Endothelial cell (in vitro differentiated cells): Measurements from ENCODE around the gene ATP13A2. TPM values are rescaled to one million over a fixed set of nuclear protein-coding genes. Genes with fewer than 3 reads are reported as not detected.

ENCODE experiments used
- DNase-seq: peaks from one replicate; pipeline ENCODE4 v3.0.0; 2021; ENCODE audit warnings: low spot score
- H3K27ac Mint-ChIP-seq: one replicate; pipeline ENCODE4 v1.8.0; 2021; ENCODE audit warnings: mixed read lengths, inconsistent platforms; ENCODE audit not compliant: unreplicated experiment
- H3K27me3 Mint-ChIP-seq: one replicate; pipeline ENCODE4 v1.8.0; 2021; ENCODE audit warnings: mild to moderate bottlenecking, moderate library complexity, mixed read lengths, inconsistent platforms; ENCODE audit not compliant: unreplicated experiment
- H3K36me3 Mint-ChIP-seq: one replicate; pipeline ENCODE4 v1.8.0; 2021; ENCODE audit warnings: mild to moderate bottlenecking, low read depth, mixed read lengths, inconsistent platforms; ENCODE audit not compliant: unreplicated experiment
- H3K4me1 Mint-ChIP-seq: one replicate; pipeline ENCODE4 v1.8.0; 2021; ENCODE audit warnings: mild to moderate bottlenecking, mixed read lengths, inconsistent platforms; ENCODE audit not compliant: unreplicated experiment
- H3K4me3 Mint-ChIP-seq: one replicate; pipeline ENCODE4 v1.8.0; 2021; ENCODE audit warnings: mild to moderate bottlenecking, mixed read lengths, inconsistent platforms; ENCODE audit not compliant: unreplicated experiment
- H3K9me3 Mint-ChIP-seq: one replicate; pipeline ENCODE4 v1.8.0; 2021; ENCODE audit warnings: mixed read lengths, inconsistent platforms; ENCODE audit not compliant: unreplicated experiment
- CTCF ChIP-seq: fragments of 200-600 bp; sonication (generic); IDR thresholded peaks from one replicate; pipeline ENCODE4 v1.5.0; 2021; ENCODE audit warnings: antibody characterized with exemption; ENCODE audit not compliant: unreplicated experiment
- total RNA-seq: library from RNA; stranded (reverse); fragmentation: NEBNext Ultra II Directional; extraction: Animal tissue kit (Norgen Biotek cat#: 25700); gene quantifications from one replicate; pipeline ENCODE4 v1.2.1, GENCODE V29; 2021; ENCODE audit not compliant: unreplicated experiment

ATP13A2 gene
- total RNA-seq, 1 donor from 2014 or later = 55.6 TPM

GRCh38 chr1:17027900-17028299 lies 16.2 kb upstream of the ATP13A2 start:
- no peak for DNase-seq
- H3K4me1 Mint-ChIP-seq = no peaks in the 10 kb centered on the region
- TF ChIP-seq CTCF = no peak
- H3K36me3 Mint-ChIP-seq = peaks cover 26% of the 10 kb centered on the region
- no peak overlapping the region for H3K27ac Mint-ChIP-seq
- H3K4me3 Mint-ChIP-seq = peak overlapping the region; percentile 21
- H3K9me3 Mint-ChIP-seq = no peaks in the 10 kb centered on the region
- H3K27me3 Mint-ChIP-seq = no peaks in the 10 kb centered on the region

- Mint-ChIP-seq H3K4me3 (peak overlapping the region; percentile 21), H3K9me3 (no peaks in the 10 kb centered on the region), H3K27ac (no peak overlapping the region), H3K4me1 (no peaks in the 10 kb centered on the region), H3K27me3 (no peaks in the 10 kb centered on the region), H3K36me3 (peaks cover 29% of the 10 kb centered on the region)
- TF ChIP-seq CTCF = no peak
- no peak for DNase-seq
These were observed 15.7 kb upstream of the ATP13A2 start for GRCh38 chr1:17027403-17027802.

- peaks cover 2% of the 10 kb centered on the region for H3K27me3 Mint-ChIP-seq
- H3K27ac Mint-ChIP-seq = no peak overlapping the region
- H3K9me3 Mint-ChIP-seq = no peaks in the 10 kb centered on the region
- no peak overlapping the region for H3K4me3 Mint-ChIP-seq
- no peaks in the 10 kb centered on the region for H3K4me1 Mint-ChIP-seq
- no peak for DNase-seq
- peaks cover 45% of the 10 kb centered on the region for H3K36me3 Mint-ChIP-seq
- no peak for TF ChIP-seq CTCF
These were observed 13.0 kb upstream of the ATP13A2 start for GRCh38 chr1:17024721-17025120.

GRCh38 chr1:17023573-17023972 lies 11.8 kb upstream of the ATP13A2 start:
- DNase-seq = no peak
- Mint-ChIP-seq H3K27me3 (peaks cover 2% of the 10 kb centered on the region), H3K4me3 (no peak overlapping the region), H3K4me1 (no peaks in the 10 kb centered on the region), H3K9me3 (no peaks in the 10 kb centered on the region), H3K36me3 (peaks cover 52% of the 10 kb centered on the region), H3K27ac (no peak overlapping the region)
- TF ChIP-seq CTCF = no peak

GRCh38 chr1:17023102-17023501 lies 11.4 kb upstream of the ATP13A2 start:
- peaks cover 52% of the 10 kb centered on the region for H3K36me3 Mint-ChIP-seq

More at GRCh38 chr1:17023102-17023501, 11.4 kb upstream of the ATP13A2 start:
- peaks cover 2% of the 10 kb centered on the region for H3K27me3 Mint-ChIP-seq
- no peak overlapping the region for H3K27ac Mint-ChIP-seq
- H3K9me3 Mint-ChIP-seq = no peaks in the 10 kb centered on the region
- no peak overlapping the region for H3K4me3 Mint-ChIP-seq
- no peak for DNase-seq
- TF ChIP-seq CTCF = no peak
- no peaks in the 10 kb centered on the region for H3K4me1 Mint-ChIP-seq
